ENCODE results near the gene PRKCA.

The PRKCA gene

GRCh38 chr17:66776999-66777688, 474.7 kb downstream of the PRKCA start:
- peak overlapping the region; percentile 90 for H3K27ac ChIP-seq (ENCODE audit: low read depth, low read length)
- no peaks in the 10 kb centered on the region for H3K27me3 ChIP-seq (ENCODE audit: control insufficient read depth, low read length)
- peak overlapping the region; percentile 12; the same call in 1 of the 2 replicates for H3K4me3 ChIP-seq (ENCODE audit: low read length)
- TF ChIP-seq CTCF (IDR thresholded peaks at IDR 0.05; ENCODE audit: low read depth, low read length, poor library complexity, severe bottlenecking) (no peak), EZH2phosphoT487 (IDR thresholded peaks at IDR 0.05; ENCODE audit: borderline replicate concordance, low read length) (no peak)
- peaks cover 20% of the 10 kb centered on the region for H3F3A ChIP-seq (ENCODE audit: control insufficient read depth, insufficient read depth)
- H3K4me2 ChIP-seq (ENCODE audit: low read length) = peak overlapping the region; percentile 48
- H3K9me2 ChIP-seq (replicated peaks; ENCODE audit: control insufficient read depth, low read length) = no peaks in the 10 kb centered on the region
- no peaks in the 10 kb centered on the region for H4K20me1 ChIP-seq (ENCODE audit: control insufficient read depth, insufficient read depth, low read depth, low read length)
- peaks cover 95% of the 10 kb centered on the region for H3K4me1 ChIP-seq (ENCODE audit: control insufficient read depth, low read length)
- peaks cover 6% of the 10 kb centered on the region; the same call in 1 of the 2 replicates for H3K36me3 ChIP-seq (ENCODE audit: control insufficient read depth, low read length)
- H3K9me3 ChIP-seq (ENCODE audit: control insufficient read depth, insufficient read depth, low read length) = no peaks in the 10 kb centered on the region
- no peaks in the 10 kb centered on the region for H3K79me2 ChIP-seq (ENCODE audit: control insufficient read depth, low read length)

GRCh38 chr17:66777689-66778225, 475.3 kb downstream of the PRKCA start:
- peaks cover 94% of the 10 kb centered on the region for H3K4me1 ChIP-seq (ENCODE audit: control insufficient read depth, low read length)
- peak overlapping the region; percentile 12; the same call in 1 of the 2 replicates for H3K4me3 ChIP-seq (ENCODE audit: low read length)
- TF ChIP-seq CTCF (IDR thresholded peaks at IDR 0.05; ENCODE audit: low read depth, low read length, poor library complexity, severe bottlenecking) (no peak), EZH2phosphoT487 (IDR thresholded peaks at IDR 0.05; ENCODE audit: borderline replicate concordance, low read length) (no peak)
- no peaks in the 10 kb centered on the region for H3K27me3 ChIP-seq (ENCODE audit: control insufficient read depth, low read length)
- peaks cover 6% of the 10 kb centered on the region; the same call in 1 of the 2 replicates for H3K36me3 ChIP-seq (ENCODE audit: control insufficient read depth, low read length)
- H3K79me2 ChIP-seq (ENCODE audit: control insufficient read depth, low read length) = no peaks in the 10 kb centered on the region
- H3K4me2 ChIP-seq (ENCODE audit: low read length) = peak overlapping the region; percentile 48
- peaks cover 16% of the 10 kb centered on the region for H3F3A ChIP-seq (ENCODE audit: control insufficient read depth, insufficient read depth)
- H3K27ac ChIP-seq (ENCODE audit: low read depth, low read length) = peak overlapping the region; percentile 90
- no peaks in the 10 kb centered on the region for H3K9me2 ChIP-seq (replicated peaks; ENCODE audit: control insufficient read depth, low read length)
- H3K9me3 ChIP-seq (ENCODE audit: control insufficient read depth, insufficient read depth, low read length) = no peaks in the 10 kb centered on the region
- no peaks in the 10 kb centered on the region for H4K20me1 ChIP-seq (ENCODE audit: control insufficient read depth, insufficient read depth, low read depth, low read length)

GRCh38 chr17:66778531-66779236, 476.3 kb downstream of the PRKCA start:
- no peaks in the 10 kb centered on the region for H3K9me2 ChIP-seq (replicated peaks; ENCODE audit: control insufficient read depth, low read length)
- H3K9me3 ChIP-seq (ENCODE audit: control insufficient read depth, insufficient read depth, low read length) = no peaks in the 10 kb centered on the region
- no peak overlapping the region for H3K4me3 ChIP-seq (ENCODE audit: low read length)
- TF ChIP-seq EZH2phosphoT487 (IDR thresholded peaks at IDR 0.05; ENCODE audit: borderline replicate concordance, low read length) = no peak
- no peak for TF ChIP-seq CTCF (IDR thresholded peaks at IDR 0.05; ENCODE audit: low read depth, low read length, poor library complexity, severe bottlenecking)
- H3K27ac ChIP-seq (ENCODE audit: low read depth, low read length) = 0 out of 2 replicates have a peak overlapping the region, but pooled peaks have one; percentile 15
- peaks cover 6% of the 10 kb centered on the region; the same call in 1 of the 2 replicates for H3K36me3 ChIP-seq (ENCODE audit: control insufficient read depth, low read length)
- no peaks in the 10 kb centered on the region for H3K79me2 ChIP-seq (ENCODE audit: control insufficient read depth, low read length)
- H3F3A ChIP-seq (ENCODE audit: control insufficient read depth, insufficient read depth) = peaks cover 16% of the 10 kb centered on the region
- no peak overlapping the region for H3K4me2 ChIP-seq (ENCODE audit: low read length)
- H4K20me1 ChIP-seq (ENCODE audit: control insufficient read depth, insufficient read depth, low read depth, low read length) = no peaks in the 10 kb centered on the region
- no peaks in the 10 kb centered on the region for H3K27me3 ChIP-seq (ENCODE audit: control insufficient read depth, low read length)
- H3K4me1 ChIP-seq (ENCODE audit: control insufficient read depth, low read length) = peaks cover 85% of the 10 kb centered on the region

Data from DOHH2 (cell line).